GM18498 (cell line): ENCODE results near the gene RGCC.
"Not testable (repeated sequence)": the region's sequence is repeated elsewhere in the genome, so short reads cannot be mapped to it uniquely, and the experiment has no call there.

Experiments
- ATAC-seq: cut with Tn5 transposase; IDR thresholded peaks from one replicate; pipeline ENCODE4 v1.9.1; 2021; ENCODE audit warnings: mild to moderate bottlenecking, moderate library complexity; ENCODE audit not compliant: unreplicated experiment

The RGCC gene, protein sequence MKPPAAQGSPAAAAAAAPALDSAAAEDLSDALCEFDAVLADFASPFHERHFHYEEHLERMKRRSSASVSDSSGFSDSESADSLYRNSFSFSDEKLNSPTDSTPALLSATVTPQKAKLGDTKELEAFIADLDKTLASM

DNA sequence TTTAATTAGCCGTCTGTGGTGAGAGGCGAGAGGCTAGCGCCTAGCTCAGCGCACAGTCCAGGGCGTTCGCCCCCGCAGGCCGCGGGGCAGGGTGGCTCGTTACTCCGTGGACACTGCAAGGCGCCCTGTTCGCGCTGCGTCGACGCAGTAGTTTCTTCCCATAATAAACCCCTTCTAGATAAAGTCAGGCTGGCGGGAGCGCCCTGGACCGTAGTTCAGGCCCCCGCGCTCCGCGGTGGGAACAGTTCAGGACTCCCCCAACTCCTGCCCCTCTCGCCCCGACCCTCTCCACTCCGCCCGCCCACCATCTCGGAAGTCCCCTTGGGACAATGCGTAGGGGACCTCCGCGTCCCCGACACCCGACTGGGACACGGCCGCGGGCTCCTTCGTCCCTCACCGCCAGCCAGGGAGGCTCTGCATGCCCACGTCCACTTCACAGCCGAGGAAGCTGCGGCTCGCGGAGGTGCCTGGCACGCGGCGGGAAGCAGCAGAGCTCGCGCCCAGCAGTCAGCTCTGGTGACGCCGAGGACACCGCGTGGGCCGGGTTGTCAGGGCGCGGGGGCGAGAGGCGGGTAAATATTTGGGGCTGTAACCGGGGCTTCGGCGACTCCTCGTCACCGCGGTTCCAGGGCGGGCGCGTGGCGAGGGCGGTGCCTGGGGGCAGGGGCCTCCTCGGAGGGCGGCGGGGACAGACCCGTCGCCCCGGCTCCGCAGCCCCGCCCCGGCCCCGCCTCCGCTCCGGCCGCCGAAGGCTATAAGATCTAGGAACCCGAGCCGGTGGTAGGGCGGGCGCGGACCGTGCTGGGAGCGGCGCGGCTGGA, at the start of gene RGCC:
Gene RGCC, plus strand, starts transcription at position 783 of the 821 bp plus-strand sequence. CDS start 158 bp downstream, outside the sequence.
- peak; percentile 70 for ATAC-seq

DNA sequence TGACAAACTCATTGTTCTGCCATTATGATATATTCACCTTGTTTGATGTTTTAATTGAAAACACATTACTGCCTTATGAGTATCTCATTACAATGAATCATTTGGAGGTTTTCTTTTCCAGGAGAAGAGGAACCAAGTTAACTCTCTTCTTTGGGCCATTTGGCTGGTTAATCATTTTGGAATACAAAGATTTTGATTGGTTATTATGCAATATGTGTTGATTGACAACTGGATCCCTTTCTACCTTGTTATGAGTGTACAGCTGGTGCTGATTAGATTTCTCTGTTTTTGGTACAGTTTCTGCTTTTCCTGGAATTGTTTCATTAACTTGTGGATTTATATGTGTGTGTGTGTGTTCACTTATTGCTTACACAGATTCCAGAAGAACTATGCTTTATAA, 49.2 kb upstream of the RGCC start:
- ATAC-seq, result no peak

DNA sequence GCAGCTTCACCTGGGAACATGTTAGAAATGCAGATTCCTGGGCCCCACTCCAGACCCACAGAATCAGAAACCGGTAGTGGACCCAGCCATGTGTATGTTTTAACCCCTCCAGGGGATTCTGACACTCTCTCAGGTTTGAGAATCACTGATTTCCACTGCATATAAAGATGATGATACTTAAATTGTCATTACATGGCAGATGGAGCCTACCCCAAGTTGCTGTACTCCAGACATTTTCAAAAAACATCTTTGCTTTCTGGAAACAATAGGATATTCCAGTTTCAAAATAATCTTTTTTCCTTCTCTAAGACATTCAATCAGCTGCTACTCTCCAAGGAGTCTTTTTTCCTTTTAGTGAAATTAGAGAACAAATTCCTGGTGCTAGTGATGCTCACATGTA, 48.6 kb upstream of the RGCC start:
- ATAC-seq, result no peak

DNA sequence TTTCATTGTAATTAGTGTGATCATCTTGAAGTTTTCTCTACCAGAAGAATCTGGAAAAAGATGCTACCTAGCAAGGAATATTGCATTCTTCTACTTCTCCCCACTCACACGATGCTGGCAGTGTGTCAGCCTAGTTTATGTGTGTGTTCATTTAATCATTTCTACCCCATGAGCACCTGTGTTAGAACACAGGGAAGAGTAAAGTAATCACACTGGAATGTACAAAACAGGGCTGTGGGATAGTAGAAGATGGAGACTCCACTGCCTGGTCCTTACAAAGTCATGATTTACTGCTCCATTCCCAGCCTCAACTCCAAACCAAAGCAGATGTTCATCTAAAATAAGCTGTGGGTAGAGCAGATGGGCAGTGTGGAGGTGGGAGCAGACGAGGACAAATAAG, 47.7 kb upstream of the RGCC start:
- ATAC-seq, result no peak

DNA sequence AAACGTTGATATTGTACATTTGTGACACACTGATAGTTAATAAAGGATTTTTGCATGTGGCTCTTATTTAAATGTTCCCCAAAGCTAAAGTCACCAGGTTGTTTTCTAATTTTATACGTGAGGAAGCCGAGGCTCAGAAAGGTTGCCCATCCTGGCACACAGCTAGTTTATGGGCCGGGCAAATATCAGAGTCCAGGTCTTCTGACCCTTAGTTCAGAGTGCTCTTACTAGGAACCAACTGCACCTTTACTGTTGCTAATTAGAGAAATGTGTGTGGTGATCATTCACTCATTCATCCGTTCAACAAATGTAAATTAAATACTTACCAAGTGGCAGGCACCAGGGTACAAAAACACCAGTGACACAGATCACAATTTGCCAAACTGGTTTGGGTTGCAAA, 46.3 kb upstream of the RGCC start:
- ATAC-seq, result no peak

DNA sequence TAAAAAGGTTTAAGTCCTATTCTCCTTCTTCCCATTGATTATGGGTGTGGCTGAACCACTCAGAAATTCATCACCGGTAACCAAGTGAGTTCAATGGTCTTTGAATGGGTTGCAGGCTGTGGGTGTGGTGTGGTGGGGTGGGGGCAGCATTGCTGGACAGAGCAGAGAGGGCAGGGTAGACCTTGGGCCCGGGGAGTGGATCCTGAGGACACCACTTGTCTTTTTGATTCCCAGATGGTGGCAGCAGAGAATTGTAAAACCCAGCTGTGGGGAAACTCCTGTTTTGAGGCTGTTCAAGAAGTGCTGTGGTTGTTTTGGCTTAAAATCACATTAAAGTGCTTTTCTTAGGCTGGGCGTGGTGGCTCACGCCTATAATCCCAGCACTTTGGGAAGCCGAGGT, 45.8 kb upstream of the RGCC start:
- ATAC-seq, result no peak

DNA sequence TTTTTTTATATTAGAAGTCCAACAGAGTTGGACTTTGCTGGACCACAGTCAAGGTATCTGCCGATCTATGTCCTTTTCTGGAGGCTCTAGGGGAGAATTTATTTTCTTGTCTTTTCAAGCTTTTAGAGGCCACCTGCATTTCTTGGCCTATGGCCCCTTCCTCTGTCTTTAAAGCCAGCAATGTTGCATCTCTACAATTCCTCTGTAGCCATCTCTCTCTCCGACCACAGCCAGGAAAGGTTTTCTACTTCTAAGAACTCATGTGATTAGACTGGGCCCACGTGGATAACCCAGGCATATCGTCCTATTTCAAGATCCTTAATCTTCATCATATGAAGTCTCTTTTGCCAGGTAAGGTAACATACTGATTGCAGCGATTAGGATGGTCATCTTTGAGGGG, 43.5 kb upstream of the RGCC start:
- no peak for ATAC-seq

DNA sequence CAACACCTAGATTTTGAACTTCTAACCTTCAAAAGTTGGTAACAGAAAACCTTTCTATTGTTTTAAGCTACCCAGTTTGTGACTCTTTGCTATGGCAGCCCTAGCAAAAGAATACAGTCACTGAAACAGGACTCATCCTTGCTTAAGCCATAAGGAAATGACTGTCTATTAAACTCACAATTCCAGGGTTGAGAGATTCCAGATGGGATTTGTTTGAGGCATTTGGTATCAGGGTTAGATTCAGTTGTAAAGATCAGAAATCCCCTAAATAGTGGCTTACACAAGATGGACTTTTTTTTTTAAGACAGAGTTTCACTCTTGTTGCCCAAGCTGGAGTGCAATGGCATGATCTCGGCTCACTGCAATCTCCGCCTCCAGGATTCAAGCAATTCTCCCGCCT, 41.1 kb upstream of the RGCC start:
- no peak for ATAC-seq

DNA sequence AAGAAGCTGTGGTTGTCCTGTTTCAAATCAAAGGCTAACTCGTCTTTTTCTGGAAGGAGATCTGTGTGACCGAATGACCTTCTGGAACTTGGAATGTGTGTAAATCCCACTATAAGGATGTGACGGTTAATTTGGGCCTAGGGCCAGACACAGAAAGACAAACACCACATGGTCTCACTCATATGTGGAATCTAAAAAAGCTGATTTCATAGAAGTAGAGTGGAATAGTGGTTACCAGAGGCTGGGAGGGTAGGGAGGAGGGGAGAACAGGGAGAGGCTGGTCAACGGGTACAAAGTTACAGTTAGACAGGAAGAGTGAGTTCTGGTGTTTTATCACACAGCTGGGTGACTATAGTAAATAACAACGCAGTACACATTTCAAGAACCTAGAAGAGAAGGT, 39.3 kb upstream of the RGCC start:
- no peak for ATAC-seq

DNA sequence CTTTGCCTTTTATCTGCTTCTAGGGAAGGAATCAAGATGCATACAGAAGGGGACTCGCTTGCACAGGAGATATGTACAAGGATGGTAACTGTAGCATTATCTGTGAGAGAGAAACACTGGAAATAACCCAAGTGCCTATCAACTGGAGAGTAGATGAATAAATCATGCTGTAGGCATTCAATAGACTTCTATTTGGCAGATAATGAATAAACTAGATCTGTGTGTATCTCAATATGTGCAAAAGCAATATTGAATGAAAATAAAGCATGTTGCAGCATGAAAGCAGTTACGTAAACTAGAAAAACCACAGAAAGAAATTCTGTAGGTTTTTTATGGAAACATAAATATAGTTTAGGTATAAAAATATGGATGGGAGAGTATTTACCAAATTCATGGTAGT, 38.6 kb upstream of the RGCC start:
- no peak for ATAC-seq

DNA sequence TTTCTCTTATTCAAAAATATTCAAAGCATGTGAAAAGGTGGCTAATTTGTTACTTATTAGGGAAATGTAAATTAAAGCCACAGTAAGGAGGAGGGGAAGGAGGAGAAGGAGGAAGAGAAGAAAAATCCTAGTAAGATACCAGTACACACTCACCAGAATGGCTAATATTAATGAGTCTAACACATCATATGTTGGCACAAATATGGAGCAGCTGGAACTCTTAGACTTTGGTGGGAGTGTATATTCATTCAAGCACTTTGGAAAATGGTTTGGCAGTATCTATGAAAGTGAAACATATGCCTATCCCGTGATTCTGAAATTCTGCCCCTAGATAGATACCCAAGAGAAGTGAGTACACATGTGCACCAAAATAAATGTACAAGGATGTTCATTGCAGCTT, 38.1 kb upstream of the RGCC start:
- no peak for ATAC-seq

DNA sequence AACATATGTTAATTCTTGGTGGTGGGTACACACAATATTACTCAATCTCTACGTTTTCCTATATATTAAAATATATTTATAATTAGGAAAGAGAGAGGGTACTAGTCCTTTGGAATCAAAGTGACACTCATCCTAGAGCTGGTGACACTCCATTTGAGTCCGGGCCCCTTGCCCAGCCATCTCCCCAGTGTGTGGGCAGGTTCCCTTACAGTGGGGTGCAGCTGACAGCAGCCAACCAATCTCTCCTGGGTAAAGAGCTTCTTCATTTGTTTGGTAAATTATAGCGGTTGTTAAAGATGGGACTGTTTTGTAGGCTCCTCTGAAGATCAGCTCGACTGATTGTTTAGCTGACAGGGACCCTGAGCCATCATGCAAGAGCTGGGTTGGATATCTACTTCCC, 37.2 kb upstream of the RGCC start:
- ATAC-seq, result no peak

DNA sequence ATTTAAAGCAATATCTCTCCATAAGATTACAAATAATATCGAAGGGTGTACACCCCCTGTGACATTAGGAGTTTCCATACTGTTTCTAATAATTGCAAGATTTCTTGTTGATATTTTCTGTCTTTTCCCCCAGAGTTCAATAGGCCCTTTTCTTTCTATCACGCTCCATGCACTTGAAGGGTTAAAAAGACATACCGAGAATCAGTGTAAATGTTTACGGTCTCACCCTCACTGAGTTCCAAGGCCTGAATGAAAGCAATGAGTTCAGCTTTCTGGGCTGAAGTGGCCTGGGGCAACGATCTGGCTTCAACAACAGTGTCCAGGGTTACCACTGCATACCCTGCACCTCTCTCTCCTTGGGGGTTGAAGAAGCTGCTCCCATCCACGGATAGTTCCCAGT, 36.0 kb upstream of the RGCC start:
- ATAC-seq, result not testable (repeated sequence)

DNA sequence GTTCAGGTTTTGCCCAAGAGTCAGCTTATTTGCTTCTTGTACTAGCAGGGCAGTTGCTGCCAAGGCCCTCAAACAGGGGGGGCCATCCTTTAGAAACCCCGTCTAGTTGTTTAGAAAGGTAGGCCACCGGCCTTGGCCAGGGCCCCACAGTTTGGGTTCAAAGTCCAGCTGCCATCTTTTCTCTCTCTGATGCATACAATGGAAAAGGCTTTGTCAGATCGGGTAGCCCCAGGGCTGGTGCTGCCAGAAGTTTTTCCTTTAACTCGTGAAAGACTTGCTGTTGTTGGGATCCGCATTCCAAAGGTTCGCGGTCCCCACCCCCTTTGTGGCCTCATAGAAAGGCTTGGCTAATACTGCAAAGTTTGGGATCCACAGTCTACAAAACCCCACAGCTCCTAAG, 35.4 kb upstream of the RGCC start:
- ATAC-seq, result not testable (repeated sequence)

DNA sequence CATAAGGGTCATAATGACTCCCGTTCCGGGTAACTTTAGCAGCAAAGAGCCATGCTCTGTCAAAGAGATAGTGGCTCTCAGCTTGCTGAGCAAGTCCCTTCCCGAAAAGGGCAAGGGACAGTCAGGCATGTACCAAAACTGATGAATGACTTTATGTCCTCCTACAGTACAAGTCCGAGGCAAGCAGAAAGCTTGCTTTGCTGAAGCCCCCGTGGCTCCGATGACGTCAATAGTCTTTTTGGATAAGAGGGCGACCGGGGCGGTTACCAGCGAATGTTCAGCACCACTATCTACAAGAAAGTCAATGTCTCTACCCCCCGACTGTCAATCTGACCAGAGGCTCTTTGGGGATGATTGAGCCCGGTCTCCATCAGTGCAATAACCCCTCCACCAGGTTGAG, 34.1 kb upstream of the RGCC start:
- ATAC-seq, result not testable (repeated sequence)

DNA sequence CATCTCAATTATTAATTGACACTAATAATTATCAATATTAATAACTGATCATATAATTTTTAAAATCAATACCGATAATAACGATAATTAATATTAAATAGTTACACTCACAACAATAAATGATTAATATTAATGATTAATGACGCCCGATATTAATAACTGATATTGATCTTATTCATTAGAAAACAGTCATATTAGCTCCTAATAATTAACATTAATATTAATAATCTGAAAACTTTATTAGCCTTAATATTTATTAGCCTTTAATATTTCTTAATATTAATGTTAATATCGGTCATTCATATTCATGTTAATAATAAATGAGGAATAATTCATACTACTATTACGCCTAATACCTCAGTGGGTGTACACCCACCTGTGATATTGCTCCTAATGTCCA, 32.7 kb upstream of the RGCC start:
- not testable (repeated sequence) for ATAC-seq

DNA sequence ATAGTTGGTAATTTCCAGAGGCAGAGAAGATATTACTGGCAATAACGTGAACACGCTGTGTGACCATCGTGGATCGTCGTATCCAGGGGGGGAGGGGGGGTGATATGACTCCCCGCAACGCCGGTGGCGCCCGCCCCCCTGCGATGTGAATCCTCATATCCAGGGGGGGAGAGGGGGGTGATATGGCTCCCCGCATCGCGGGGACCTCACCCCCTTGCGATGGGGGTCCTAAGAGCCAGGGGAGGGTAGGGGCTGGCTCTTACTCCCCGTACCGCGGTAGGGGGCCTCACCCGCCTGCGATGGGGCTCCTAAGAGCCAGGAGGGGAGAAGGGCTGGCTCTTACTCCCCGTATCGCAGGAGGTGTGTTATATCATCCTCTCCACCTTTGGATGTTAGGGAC, 31.3 kb upstream of the RGCC start:
- ATAC-seq, result no peak

DNA sequence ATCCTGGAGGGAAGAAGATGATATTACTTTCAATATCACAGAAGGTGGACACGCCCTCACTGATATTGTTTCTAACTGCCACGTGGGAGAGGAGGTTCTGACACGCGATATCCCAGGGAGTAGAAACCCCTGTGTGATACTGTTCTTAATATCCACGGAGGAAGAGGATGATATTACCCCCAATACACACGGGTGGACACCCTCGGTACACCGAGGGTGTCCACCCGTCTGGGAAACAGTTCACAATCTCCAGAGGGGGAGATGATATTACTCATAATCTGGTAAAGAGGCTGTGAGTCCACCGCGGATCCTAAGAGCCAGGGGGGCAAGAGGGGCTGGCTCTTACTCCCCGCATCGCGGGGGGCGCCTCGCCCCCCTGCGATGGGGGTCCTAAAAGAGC, 29.7 kb upstream of the RGCC start:
- no peak for ATAC-seq

DNA sequence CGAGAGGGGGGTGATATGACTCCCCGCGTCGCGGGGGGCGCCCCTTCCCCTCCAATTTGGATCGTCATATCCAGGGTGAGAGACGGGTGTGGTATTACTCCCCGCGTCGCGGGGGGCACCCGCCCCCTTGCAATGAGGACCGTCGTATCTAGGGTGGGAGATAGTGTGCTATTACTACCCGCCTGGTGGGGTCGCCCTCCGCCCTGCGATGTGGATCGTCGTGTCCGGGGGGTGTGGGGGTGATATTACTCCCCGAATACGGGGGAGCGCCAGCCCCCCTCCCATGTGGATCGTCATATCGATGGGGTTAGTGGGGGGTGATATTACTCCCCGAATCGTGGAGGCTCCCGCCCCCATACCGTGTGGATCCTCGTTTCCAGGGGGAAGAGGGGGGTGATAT, 29.2 kb upstream of the RGCC start:
- ATAC-seq, result no peak

DNA sequence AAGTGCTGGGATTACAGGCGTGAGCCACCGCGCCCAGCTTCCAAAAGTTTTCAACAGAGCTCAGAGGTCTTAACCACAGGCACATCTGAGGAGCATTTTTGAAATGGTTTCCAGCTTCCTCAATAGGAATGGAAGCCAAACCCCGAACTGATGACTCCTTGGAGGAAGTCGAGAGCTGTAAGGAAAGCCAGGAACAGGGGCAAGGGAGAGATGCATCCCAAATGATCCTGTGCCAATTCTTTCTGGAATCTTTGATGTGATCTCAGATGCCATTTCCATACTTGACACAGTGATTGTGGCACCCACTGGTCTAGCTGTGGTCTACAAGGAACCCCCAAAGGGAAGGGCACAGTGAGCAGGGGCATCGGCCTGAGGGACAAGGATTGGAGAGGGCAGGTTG, 23.3 kb upstream of the RGCC start:
- ATAC-seq, result not testable (repeated sequence)

DNA sequence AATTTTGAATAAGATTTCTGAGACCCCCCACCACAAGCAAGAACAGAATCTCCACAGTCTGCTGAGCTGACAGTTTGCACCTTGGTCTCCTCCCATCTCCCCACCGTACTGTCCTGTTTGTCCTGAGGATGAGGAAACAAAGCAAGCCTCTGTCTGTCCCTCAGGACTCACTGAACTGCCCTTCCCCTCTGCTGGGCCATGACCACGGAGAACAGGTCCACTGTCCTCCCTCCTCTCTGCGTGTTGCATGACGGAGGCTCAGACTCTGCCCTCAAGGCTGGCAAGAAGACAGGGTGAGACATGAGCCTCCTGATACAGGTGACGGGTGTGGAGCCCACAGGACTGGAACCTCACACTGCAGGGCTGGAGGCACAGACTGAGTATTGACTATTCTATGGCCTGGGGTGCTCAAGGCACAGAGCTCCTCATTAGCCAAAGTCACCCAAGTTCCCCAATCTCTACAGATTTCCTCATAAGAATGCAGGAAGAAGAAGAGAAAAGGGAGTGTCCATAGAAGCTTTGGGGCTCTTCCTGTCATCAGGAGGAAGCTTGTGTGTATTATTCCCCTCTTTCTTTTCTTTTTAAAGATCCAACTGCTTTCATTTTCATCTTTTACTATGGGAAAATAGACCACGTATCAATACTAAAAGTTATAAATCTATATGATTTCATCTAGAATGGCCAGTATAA, 22.4 kb upstream of the RGCC start:
- ATAC-seq, result no peak

DNA sequence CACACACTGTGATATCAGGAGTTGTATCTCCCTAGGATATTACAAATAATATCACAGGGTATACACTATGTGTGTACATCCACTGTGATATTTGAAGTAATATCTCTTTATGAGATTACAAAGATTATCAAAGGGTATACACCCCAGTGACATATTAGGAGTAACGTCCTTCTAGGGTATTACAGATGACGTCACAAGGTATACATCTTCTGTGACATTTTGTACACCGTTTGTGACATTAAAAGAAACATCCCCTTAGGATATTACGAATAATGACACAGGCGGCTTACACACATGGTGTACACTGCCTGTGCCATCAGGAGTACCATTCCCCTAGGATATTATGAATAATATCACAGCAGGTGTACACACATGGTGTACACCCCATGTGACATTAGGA, 13.4 kb upstream of the RGCC start:
- no peak for ATAC-seq
